NB4 (cell line): ENCODE results near the gene LRRC55.

Source experiments
- CTCF ChIP-seq: IDR thresholded peaks from one replicate; pipeline ENCODE4 v1.5.1; 2012; ENCODE audit warnings: low read depth, low read length
- MYC ChIP-seq: IDR thresholded peaks from 2 replicates; pipeline ENCODE4 v1.6.1; 2011; ENCODE audit warnings: low read depth, low read length
- POLR2A ChIP-seq: IDR thresholded peaks from 2 replicates; pipeline ENCODE4 v1.6.1; 2011; ENCODE audit warnings: mild to moderate bottlenecking; ENCODE audit not compliant: insufficient read length; ENCODE audit errors: extremely low read depth
- TF ChIP-seq, protein P1 (sequence below): IDR thresholded peaks from 2 replicates; pipeline ENCODE4 v1.6.1; 2011; ENCODE audit warnings: low read depth, low read length

GRCh38 chr11:57143459-57143858, 38.3 kb upstream of the LRRC55 start:
- no peak for TF ChIP-seq CTCF
- TF ChIP-seq, protein P1, sequence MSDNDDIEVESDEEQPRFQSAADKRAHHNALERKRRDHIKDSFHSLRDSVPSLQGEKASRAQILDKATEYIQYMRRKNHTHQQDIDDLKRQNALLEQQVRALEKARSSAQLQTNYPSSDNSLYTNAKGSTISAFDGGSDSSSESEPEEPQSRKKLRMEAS, result no peak
- TF ChIP-seq POLR2A, result no peak
- TF ChIP-seq MYC, result no peak
